Mesothelial cell of epicardium (in vitro differentiated cells): ENCODE results near the gene SLC22A14. TPM values are rescaled to one million over a fixed set of nuclear protein-coding genes. Genes with fewer than 3 reads are reported as not detected.

ENCODE experiments used
- DNase-seq, 2 experiments: peaks; one replicate each; pipeline ENCODE4 v3.0.0; 2021; ENCODE audit warnings: low spot score in 2 of 2; ENCODE audit not compliant: unreplicated experiment in 2 of 2
- H3K27ac Mint-ChIP-seq: 2 replicates; pipeline ENCODE4 v1.8.0; 2021; ENCODE audit warnings: mixed read lengths
- H3K27me3 Mint-ChIP-seq: 2 replicates; pipeline ENCODE4 v1.8.0; 2021; ENCODE audit warnings: low read depth, mixed read lengths
- H3K36me3 Mint-ChIP-seq: 2 replicates; pipeline ENCODE4 v1.8.0; 2021; ENCODE audit warnings: mixed read lengths
- H3K4me1 Mint-ChIP-seq: 2 replicates; pipeline ENCODE4 v1.8.0; 2021; ENCODE audit warnings: mixed read lengths
- H3K4me3 Mint-ChIP-seq: 2 replicates; pipeline ENCODE4 v1.8.0; 2021; ENCODE audit warnings: mild to moderate bottlenecking, moderate library complexity, mixed read lengths
- H3K9me3 Mint-ChIP-seq: 2 replicates; pipeline ENCODE4 v1.8.0; 2021; ENCODE audit warnings: mixed read lengths
- total RNA-seq: library from RNA; stranded (reverse); gene quantifications from 3 replicates; pipeline ENCODE4 v1.2.1, GENCODE V29; 2021
- TF ChIP-seq, protein P1 (sequence below): fragments of 200-600 bp; sonication (generic); IDR thresholded peaks from one replicate; pipeline ENCODE4 v1.5.0; 2021; ENCODE audit warnings: antibody characterized with exemption; ENCODE audit not compliant: unreplicated experiment

Gene SLC22A14
- total RNA-seq, 1 donor from 2014 or later: 0.22 TPM

DNA sequence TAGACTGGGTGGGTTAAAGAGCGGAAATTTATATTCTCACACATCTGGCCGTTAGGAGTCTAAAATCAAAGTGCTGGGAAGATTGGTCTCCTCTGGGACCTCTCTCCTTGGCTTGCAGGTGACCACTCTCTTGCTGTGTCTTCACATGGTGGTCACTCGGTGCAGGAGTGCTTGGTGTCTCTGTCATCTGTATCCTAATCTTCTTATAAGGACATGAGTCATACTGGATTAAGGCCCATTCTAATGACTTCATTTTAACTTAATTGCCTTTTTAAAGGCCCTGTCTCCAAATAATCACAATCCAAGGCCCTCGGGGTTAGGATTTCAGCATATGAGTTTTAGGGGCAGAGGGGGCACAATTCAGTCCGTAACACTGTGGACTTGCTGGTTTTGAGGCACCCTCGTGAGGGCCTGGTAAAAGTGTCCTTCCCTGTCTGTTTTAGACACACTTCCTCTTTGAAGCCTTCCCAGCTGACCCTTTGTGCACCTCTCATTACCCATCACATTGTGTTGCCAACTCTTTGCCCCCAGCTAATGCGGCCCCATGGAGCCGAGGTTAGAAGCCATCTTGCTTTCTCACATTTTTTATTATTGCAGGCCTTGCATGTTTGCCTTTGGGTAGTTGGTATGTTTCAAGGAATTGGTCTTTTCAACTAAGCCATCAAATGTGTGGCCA, 67.7 kb downstream of the SLC22A14 start:
- H3K27ac Mint-ChIP-seq: no peak overlapping the region
- peaks cover 12% of the 10 kb centered on the region for H3K36me3 Mint-ChIP-seq
- DNase-seq: no peak
- no peaks in the 10 kb centered on the region for H3K27me3 Mint-ChIP-seq
- no peaks in the 10 kb centered on the region for H3K9me3 Mint-ChIP-seq
- no peak overlapping the region for H3K4me3 Mint-ChIP-seq
- peaks cover 2% of the 10 kb centered on the region for H3K4me1 Mint-ChIP-seq
- TF ChIP-seq, protein P1, sequence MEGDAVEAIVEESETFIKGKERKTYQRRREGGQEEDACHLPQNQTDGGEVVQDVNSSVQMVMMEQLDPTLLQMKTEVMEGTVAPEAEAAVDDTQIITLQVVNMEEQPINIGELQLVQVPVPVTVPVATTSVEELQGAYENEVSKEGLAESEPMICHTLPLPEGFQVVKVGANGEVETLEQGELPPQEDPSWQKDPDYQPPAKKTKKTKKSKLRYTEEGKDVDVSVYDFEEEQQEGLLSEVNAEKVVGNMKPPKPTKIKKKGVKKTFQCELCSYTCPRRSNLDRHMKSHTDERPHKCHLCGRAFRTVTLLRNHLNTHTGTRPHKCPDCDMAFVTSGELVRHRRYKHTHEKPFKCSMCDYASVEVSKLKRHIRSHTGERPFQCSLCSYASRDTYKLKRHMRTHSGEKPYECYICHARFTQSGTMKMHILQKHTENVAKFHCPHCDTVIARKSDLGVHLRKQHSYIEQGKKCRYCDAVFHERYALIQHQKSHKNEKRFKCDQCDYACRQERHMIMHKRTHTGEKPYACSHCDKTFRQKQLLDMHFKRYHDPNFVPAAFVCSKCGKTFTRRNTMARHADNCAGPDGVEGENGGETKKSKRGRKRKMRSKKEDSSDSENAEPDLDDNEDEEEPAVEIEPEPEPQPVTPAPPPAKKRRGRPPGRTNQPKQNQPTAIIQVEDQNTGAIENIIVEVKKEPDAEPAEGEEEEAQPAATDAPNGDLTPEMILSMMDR: no peak

DNA sequence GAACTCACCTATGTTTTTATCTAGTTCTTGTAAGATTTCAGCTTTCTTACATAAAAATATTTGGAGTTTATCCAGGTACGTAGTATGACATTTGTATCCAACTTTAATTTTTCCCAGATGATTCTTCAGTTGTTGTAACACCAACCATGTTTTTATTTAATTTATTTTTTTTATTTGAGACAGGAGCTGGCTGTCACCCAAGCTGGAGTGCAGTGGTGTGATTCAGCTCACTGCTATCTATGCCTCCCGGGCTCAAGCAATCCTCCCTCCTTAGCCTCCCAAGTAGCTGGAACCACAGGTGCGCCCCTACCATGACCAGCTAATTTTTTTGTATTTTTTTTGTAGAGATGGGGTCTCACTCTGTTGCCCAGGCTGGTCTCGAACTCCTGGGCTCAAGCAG, 71.1 kb downstream of the SLC22A14 start:
- Mint-ChIP-seq H3K27ac (no peak overlapping the region), H3K4me1 (peaks cover under 1% of the 10 kb centered on the region)
- DNase-seq: no peak

DNA sequence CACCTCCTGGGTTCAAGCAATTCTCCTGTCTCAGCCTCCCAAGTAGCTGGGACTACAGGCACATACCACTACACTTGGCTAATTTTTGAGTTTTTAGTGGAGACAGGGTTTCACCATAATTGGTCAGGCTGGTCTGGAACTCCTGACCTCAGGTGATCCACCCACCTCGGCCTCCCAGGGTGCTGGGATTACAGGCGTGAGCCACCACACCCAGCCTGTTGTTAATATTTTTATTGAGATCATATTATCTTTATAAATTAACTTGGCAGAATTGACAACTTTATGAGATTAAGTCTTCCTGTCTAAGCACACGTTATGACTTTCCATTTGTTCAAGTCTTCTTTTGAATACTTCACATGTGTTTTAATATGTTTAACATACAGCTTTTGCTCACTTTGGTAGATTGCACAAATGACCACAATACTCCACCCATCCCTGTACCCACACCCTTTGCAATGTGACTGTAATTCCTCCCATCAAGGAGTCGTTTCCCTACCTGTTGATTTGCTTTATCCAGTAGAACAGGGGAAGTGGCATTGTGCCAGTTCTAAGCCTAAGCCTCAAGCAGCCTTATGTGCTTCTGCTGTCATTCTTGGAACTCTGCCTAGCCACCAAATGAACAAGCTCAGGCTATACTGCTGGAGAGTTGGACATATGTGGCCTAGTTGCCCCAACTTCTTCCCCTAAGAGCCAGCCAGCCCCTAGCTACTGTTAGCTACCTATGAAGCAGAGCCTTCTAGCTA, 72.7 kb downstream of the SLC22A14 start:
- H3K4me1 Mint-ChIP-seq: no peaks in the 10 kb centered on the region
- no peak overlapping the region for H3K27ac Mint-ChIP-seq
- peaks cover 20% of the 10 kb centered on the region for H3K36me3 Mint-ChIP-seq
- peak in 1 of 2 experiments; percentile 34 for DNase-seq
- peaks cover 9% of the 10 kb centered on the region for H3K9me3 Mint-ChIP-seq
- H3K27me3 Mint-ChIP-seq: no peaks in the 10 kb centered on the region
- no peak overlapping the region for H3K4me3 Mint-ChIP-seq
- TF ChIP-seq, protein P1: no peak

More for the DNA sequence above, 71.1 kb downstream of the SLC22A14 start:
- Mint-ChIP-seq H3K27me3 (no peaks in the 10 kb centered on the region), H3K9me3 (no peaks in the 10 kb centered on the region), H3K4me3 (no peak overlapping the region), H3K36me3 (peaks cover 16% of the 10 kb centered on the region)
- TF ChIP-seq, protein P1: no peak

DNA sequence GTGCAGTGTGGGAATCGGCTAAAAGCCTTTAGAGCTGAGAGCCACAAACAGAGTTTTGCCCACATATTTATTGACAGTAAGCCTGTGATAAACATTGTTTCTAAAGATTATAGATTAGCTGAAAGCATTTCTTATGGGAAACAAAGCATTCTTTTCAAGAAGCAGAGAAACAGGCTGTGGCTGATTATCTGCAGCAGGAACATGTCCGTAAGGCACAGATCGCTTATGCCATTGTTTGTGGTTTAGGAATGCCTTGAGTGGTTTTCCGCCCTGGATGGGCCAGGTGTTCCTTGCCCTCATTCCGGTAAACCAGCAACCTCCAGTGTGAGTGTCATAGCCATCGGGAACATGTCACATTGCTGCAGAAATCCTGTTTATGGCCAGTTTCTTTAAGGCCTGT, 76.9 kb downstream of the SLC22A14 start:
- DNase-seq: no peak
- no peak overlapping the region for H3K4me3 Mint-ChIP-seq
- H3K27ac Mint-ChIP-seq: no peak overlapping the region
- peaks cover 12% of the 10 kb centered on the region for H3K36me3 Mint-ChIP-seq
- H3K9me3 Mint-ChIP-seq: peaks cover 9% of the 10 kb centered on the region
- H3K27me3 Mint-ChIP-seq: no peaks in the 10 kb centered on the region
- H3K4me1 Mint-ChIP-seq: no peaks in the 10 kb centered on the region
- TF ChIP-seq, protein P1: no peak

DNA sequence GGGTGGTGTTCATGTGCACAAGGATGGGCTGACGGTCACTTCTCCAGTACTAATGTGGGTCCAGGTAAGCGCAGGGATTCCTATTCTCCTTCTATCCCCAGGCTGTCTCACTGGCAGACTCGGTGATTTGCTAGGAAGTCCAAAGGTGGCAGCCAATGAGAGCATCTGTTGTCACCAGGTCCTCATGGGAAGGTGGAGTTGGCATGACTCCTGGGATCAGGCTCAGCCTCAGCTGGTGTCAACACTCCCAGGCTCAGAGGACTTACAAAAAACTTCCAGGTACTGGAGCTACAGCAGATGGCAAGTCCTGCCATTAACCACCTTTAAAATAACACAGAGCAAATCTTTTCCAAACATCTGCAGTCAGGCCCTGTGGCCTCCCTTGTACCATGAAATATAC, 78.3 kb downstream of the SLC22A14 start:
- Mint-ChIP-seq H3K27ac (no peak overlapping the region), H3K4me1 (no peaks in the 10 kb centered on the region), H3K9me3 (peaks cover 9% of the 10 kb centered on the region), H3K4me3 (no peak overlapping the region), H3K36me3 (peaks cover 10% of the 10 kb centered on the region), H3K27me3 (no peaks in the 10 kb centered on the region)
- no peak for DNase-seq
- TF ChIP-seq, protein P1: no peak
